GM21528 (cell line): ENCODE results near the gene EPHA8.

Experiments used
- ATAC-seq: cut with Tn5 transposase; IDR thresholded peaks from one replicate; pipeline ENCODE4 v1.9.1; 2021; ENCODE audit warnings: mild to moderate bottlenecking, moderate library complexity; ENCODE audit not compliant: unreplicated experiment, low FRiP score

The EPHA8 gene

GRCh38 chr1:22587247-22587646 is 24.0 kb downstream of the EPHA8 start:
- no peak for ATAC-seq

GRCh38 chr1:22588899-22589422 is 25.7 kb downstream of the EPHA8 start:
- ATAC-seq = no peak

GRCh38 chr1:22591576-22591975 is 28.3 kb downstream of the EPHA8 start:
- ATAC-seq = no peak

- no peak for ATAC-seq
Observed at GRCh38 chr1:22592051-22592450, 28.8 kb downstream of the EPHA8 start.

GRCh38 chr1:22592919-22593790 is 29.9 kb downstream of the EPHA8 start:
- ATAC-seq = no peak

GRCh38 chr1:22594396-22594795 is 31.1 kb downstream of the EPHA8 start:
- ATAC-seq = no peak

GRCh38 chr1:22595108-22595507 is 31.8 kb downstream of the EPHA8 start:
- no peak for ATAC-seq

GRCh38 chr1:22597301-22597965 is 34.1 kb downstream of the EPHA8 start:
- no peak for ATAC-seq

GRCh38 chr1:22597996-22598395 is 34.7 kb downstream of the EPHA8 start:
- no peak for ATAC-seq

- no peak for ATAC-seq
Observed at GRCh38 chr1:22598736-22599135, 35.4 kb downstream of the EPHA8 start.

GRCh38 chr1:22600071-22600816 is 37.0 kb downstream of the EPHA8 start:
- ATAC-seq = no peak

GRCh38 chr1:22600817-22601605 is 37.7 kb downstream of the EPHA8 start:
- no peak for ATAC-seq

GRCh38 chr1:22601610-22602009 is 38.3 kb downstream of the EPHA8 start:
- ATAC-seq = no peak

GRCh38 chr1:22602060-22602740 is 38.9 kb downstream of the EPHA8 start:
- ATAC-seq = no peak

- ATAC-seq = no peak
Observed at GRCh38 chr1:22606161-22606560, 42.9 kb downstream of the EPHA8 start.

- ATAC-seq = no peak
Observed at GRCh38 chr1:22607154-22607553, 43.9 kb downstream of the EPHA8 start.

- ATAC-seq = no peak
Observed at GRCh38 chr1:22608361-22608760, 45.1 kb downstream of the EPHA8 start.

- no peak for ATAC-seq
Observed at GRCh38 chr1:22609291-22609690, 46.0 kb downstream of the EPHA8 start.

GRCh38 chr1:22611530-22611947 is 48.2 kb downstream of the EPHA8 start:
- ATAC-seq = no peak
